ENCODE results near the gene CXCR4. TPM values are rescaled to one million over a fixed set of nuclear protein-coding genes. Genes with fewer than 3 reads are reported as not detected.

CXCR4 gene
- total RNA-seq, 3 donors from 2014 or later (not counting 1 experiment from before 2014, with no cell fraction given) = 582 to 848 (median 741) TPM

DNA sequence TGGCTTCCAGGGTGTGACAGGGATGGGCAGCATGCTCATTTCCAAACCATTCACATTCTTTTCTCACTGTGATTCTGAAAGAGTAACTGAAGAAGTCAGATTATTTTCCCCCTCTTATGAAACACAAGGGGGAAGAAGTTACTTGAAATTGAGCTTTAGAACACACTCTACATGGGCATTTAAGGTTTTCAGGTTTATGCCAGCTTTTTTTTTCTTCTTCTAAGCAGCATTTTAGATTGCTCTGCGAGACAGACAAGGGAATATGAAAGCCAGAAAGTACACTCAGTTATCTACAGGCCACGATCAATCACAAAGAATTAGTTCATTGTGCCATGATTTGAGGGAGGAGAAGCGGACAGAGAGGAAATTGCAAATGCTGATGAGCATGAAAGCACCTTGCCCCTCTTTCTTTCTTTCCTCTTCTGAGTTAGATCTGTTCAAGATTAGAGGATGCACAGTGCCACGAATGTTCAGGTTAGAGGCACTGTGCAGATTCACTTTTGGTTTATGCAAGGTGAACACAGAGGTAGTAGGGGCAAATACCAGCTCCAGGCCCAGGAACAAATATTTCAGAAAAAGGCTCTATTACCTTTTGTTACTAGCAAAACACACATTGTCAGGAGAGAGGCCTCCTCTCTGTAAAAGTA is 49.2 kb downstream of the CXCR4 start:
- H3K4me3 Mint-ChIP-seq = no peak overlapping the region
- intact Hi-C loops (cut with micrococcal nuclease) = no loop called here

DNA sequence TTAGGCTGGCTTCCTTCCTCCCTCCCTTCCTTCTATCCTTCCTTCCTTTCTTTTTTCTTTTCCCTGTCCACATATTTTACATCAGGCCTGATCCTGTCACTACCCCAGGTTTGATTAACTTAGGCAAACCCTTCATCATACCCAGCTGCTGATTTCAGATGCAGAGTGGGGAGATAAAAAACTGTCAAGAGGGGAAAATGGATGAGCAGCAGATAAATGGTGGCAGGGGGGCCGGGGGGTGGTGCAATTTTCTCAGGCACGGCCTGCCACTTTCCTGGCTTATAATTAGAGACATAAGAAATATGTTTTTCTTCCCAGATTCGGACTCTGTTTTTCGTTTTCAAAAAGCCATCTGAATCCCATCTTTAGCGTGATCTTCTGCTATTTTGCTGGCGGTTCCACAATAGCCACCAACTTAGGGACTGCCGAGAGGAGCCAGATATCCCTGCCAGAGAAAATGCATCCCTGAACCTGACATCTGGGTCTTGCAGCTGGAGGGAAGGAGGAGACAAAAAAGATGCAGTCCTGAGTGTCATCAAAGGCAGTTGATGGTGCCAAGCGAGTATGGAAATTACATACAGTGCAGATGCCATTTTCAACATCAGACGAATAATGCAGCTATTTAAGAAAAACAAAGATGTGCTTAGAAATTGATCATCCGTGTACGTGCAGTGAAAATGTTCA is 49.9 kb downstream of the CXCR4 start:
- no peak overlapping the region for H3K27ac ChIP-seq (ENCODE audit: low read length)
- Mint-ChIP-seq H3K9me3 (peaks cover 0 to 4% of the 10 kb centered on the region in 2 donors), H3K27me3 (ENCODE audit: low read depth in 2 of 2) (no peaks in the 10 kb centered on the region), H3K36me3 (no peaks in the 10 kb centered on the region), H3K27ac (no peak overlapping the region), H3K4me3 (no peak overlapping the region), H3K4me1 (peaks cover 0 to 5% of the 10 kb centered on the region in 2 donors)
- DNase-seq (no peak), ATAC-seq (no peak)
- no peaks in the 10 kb centered on the region for H3K4me1 ChIP-seq (ENCODE audit: control insufficient read depth, insufficient read depth, low read length)
- no peaks in the 10 kb centered on the region for H3K27me3 ChIP-seq (ENCODE audit: control insufficient read depth, insufficient read depth, low read length)
- TF ChIP-seq CTCF (IDR thresholded peaks at IDR 0.05) = no peak
- WGBS (ENCODE audit: insufficient coverage) = 94% methylated on average over 11 of the region's 11 CpGs
- H3K4me3 ChIP-seq (ENCODE audit: low read length) = no peak overlapping the region
- H3K9me3 ChIP-seq (ENCODE audit: control insufficient read depth, insufficient read depth, low read length) = peaks cover 7% of the 10 kb centered on the region
- intact Hi-C loops (cut with micrococcal nuclease) = no loop called here
- no peaks in the 10 kb centered on the region for H3K36me3 ChIP-seq (ENCODE audit: control insufficient read depth, insufficient read depth, low read length)

More for the DNA sequence above, 49.2 kb downstream of the CXCR4 start:
- Histone ChIP-seq H3K4me1 (ENCODE audit: control insufficient read depth, insufficient read depth, low read length) (no peaks in the 10 kb centered on the region), H3K27me3 (ENCODE audit: control insufficient read depth, insufficient read depth, low read length) (no peaks in the 10 kb centered on the region), H3K36me3 (ENCODE audit: control insufficient read depth, insufficient read depth, low read length) (no peaks in the 10 kb centered on the region), H3K4me3 (ENCODE audit: low read length) (no peak overlapping the region), H3K27ac (ENCODE audit: low read length) (no peak overlapping the region), H3K9me3 (ENCODE audit: control insufficient read depth, insufficient read depth, low read length) (peaks cover 12% of the 10 kb centered on the region)
- H3K36me3 Mint-ChIP-seq = peaks cover 6% of the 10 kb centered on the region
- 76% methylated on average over 4 of the region's 4 CpGs for WGBS (ENCODE audit: insufficient coverage)
- H3K27ac Mint-ChIP-seq = no peak overlapping the region
- no peak for TF ChIP-seq CTCF (IDR thresholded peaks at IDR 0.05)
- ATAC-seq (no peak), DNase-seq (peak in 1 of 2 donors; percentile 35)
- peaks cover 0 to 5% of the 10 kb centered on the region in 2 donors for H3K4me1 Mint-ChIP-seq
- H3K9me3 Mint-ChIP-seq = peaks cover 4 to 9% of the 10 kb centered on the region in 2 donors
- no peaks in the 10 kb centered on the region for H3K27me3 Mint-ChIP-seq (ENCODE audit: low read depth in 2 of 2)

DNA sequence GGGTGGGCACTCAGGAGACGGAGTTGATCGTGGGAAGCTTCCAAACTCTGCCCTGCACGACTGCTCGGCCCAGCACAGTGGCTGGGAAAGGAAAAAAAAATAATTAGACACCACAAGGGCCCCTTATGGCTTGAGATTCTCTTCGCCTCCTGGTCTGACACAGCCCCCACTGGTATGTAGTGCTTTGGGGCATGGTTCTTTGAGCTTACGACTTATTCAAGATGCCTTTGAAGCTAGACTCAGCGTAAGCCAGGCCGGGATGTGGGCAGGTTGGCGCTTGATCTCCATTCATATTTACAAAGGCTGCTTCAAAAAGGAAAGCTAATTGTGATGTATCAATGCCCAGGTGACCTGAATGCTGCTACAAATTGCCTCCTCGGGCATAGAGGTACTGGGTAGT is 50.5 kb downstream of the CXCR4 start:
- Histone ChIP-seq H3K9me3 (ENCODE audit: control insufficient read depth, insufficient read depth, low read length) (peaks cover 6% of the 10 kb centered on the region), H3K4me1 (ENCODE audit: control insufficient read depth, insufficient read depth, low read length) (no peaks in the 10 kb centered on the region), H3K27me3 (ENCODE audit: control insufficient read depth, insufficient read depth, low read length) (no peaks in the 10 kb centered on the region), H3K36me3 (ENCODE audit: control insufficient read depth, insufficient read depth, low read length) (no peaks in the 10 kb centered on the region), H3K4me3 (ENCODE audit: low read length) (no peak overlapping the region), H3K27ac (ENCODE audit: low read length) (no peak overlapping the region)
- WGBS (ENCODE audit: insufficient coverage) = 96% methylated on average over 10 of the region's 10 CpGs
- no peak overlapping the region for H3K27ac Mint-ChIP-seq
- no peak overlapping the region for H3K4me3 Mint-ChIP-seq
- TF ChIP-seq CTCF (IDR thresholded peaks at IDR 0.05) = no peak
- H3K9me3 Mint-ChIP-seq = peaks cover 0 to 3% of the 10 kb centered on the region in 2 donors
- no peak for DNase-seq
- no peaks in the 10 kb centered on the region for H3K27me3 Mint-ChIP-seq (ENCODE audit: low read depth in 2 of 2)
- H3K36me3 Mint-ChIP-seq = no peaks in the 10 kb centered on the region
- peaks cover 0 to 5% of the 10 kb centered on the region in 2 donors for H3K4me1 Mint-ChIP-seq
- ATAC-seq = no peak
- intact Hi-C loops (cut with micrococcal nuclease) = no loop called here
